ENCODE data around the gene CGREF1. TPM values are rescaled to one million over a fixed set of nuclear protein-coding genes. Genes with fewer than 3 reads are reported as not detected.
"Not testable (repeated sequence)": the region's sequence is repeated elsewhere in the genome, so short reads cannot be mapped to it uniquely, and the experiment has no call there.

CGREF1 gene
- total and polyA plus RNA-seq, 7 experiments from 2014 or later = 0.34 to 3.5 (median 0.52) TPM; not detected in 1

GRCh38 chr2:27075566-27075871 lies 43.4 kb downstream of the CGREF1 start:
- ATAC-seq; H3K9me3 ChIP-seq (ENCODE audit: control insufficient read depth in 2 of 3, low read length in 3 of 3); H3K9me3 Mint-ChIP-seq; DNase-seq; H3K27me3 Mint-ChIP-seq; H3K36me3 Mint-ChIP-seq; CTCF ChIA-PET; H3K36me3 ChIP-seq (ENCODE audit: control insufficient read depth in 2 of 3, insufficient read depth in 3 of 3, low read length in 3 of 3); H3K27me3 ChIP-seq (ENCODE audit: control insufficient read depth in 2 of 2, insufficient read depth in 2 of 2, low read length in 2 of 2); H3K4me3 ChIP-seq (ENCODE audit: low read length): not testable (repeated sequence)
- Mint-ChIP-seq H3K4me3 (peak overlapping the region; percentile 48 to 84 (median 62)), H3K4me1 (peaks cover 33 to 64% (median 60%) of the 10 kb centered on the region in 7 donors), H3K27ac (peak overlapping the region; percentile 63 to 95 (median 82))
- H3K4me1 ChIP-seq (ENCODE audit: control insufficient read depth in 2 of 2, insufficient read depth in 2 of 2, low read length in 2 of 2) = peaks cover 19 to 24% of the 10 kb centered on the region in 2 donors
- POLR2A ChIA-PET = interaction anchor here (6.1 to 11.3 kb wide), 2 partner anchors 10 to 23 kb away, joined by 134 to 216 read pairs; partner anchors contain the start of genes AGBL5 and KHK
- peak overlapping the region; percentile 44 for H3K27ac ChIP-seq (ENCODE audit: low read depth, low read length)
- intact Hi-C loops (cut with micrococcal nuclease) = loop anchor here (1.0 to 10.0 kb wide), 3 partner anchors 24 to 1679 kb away; partner anchors contain the start of genes AGBL5 (in 1 of the 2), CCDC121 (in 1 of the 2), GPN1 (in 1 of the 2) and PPP1CB (in 1 of the 2)

GRCh38 chr2:27074738-27075565 lies 44.0 kb downstream of the CGREF1 start:
- peaks cover 25 to 30% of the 10 kb centered on the region in 2 donors for H3K4me1 ChIP-seq (ENCODE audit: control insufficient read depth in 2 of 2, insufficient read depth in 2 of 2, low read length in 2 of 2)
- no peak overlapping the region for H3K4me3 ChIP-seq (ENCODE audit: low read length)
- intact Hi-C loops (cut with micrococcal nuclease) = loop anchor here (1.0 to 10.0 kb wide), 6 partner anchors 24 to 1680 kb away; partner anchors contain the start of genes PPP1CB (in 2 of the 2), AGBL5 (in 1 of the 2), ASXL2 (in 1 of the 2) and CCDC121 (in 1 of the 2)

GRCh38 chr2:27073782-27074181 lies 45.1 kb downstream of the CGREF1 start:
- Histone ChIP-seq H3K4me1 (ENCODE audit: control insufficient read depth in 2 of 2, insufficient read depth in 2 of 2, low read length in 2 of 2) (peaks cover 29 to 40% of the 10 kb centered on the region in 2 donors), H3K27me3 (ENCODE audit: control insufficient read depth in 2 of 2, insufficient read depth in 2 of 2, low read length in 2 of 2) (no peaks in the 10 kb centered on the region), H3K36me3 (ENCODE audit: control insufficient read depth in 2 of 3, insufficient read depth in 3 of 3, low read length in 3 of 3) (peaks cover 0 to 22% (median 0%) of the 10 kb centered on the region in 3 experiments), H3K4me3 (ENCODE audit: low read length) (no peak overlapping the region), H3K9me3 (ENCODE audit: control insufficient read depth in 2 of 3, low read length in 3 of 3) (no peaks in the 10 kb centered on the region), H3K27ac (ENCODE audit: low read depth, low read length) (peak overlapping the region; percentile 11)
- ATAC-seq (no peak), DNase-seq (no peak)
- CTCF ChIA-PET = interaction anchor here (1.1 to 2.3 kb wide), 2 partner anchors 14 to 23 kb away, joined by 4 to 6 read pairs; partner anchors contain the start of genes AGBL5 and KHK
- Mint-ChIP-seq H3K4me1 (peaks cover 50 to 77% (median 73%) of the 10 kb centered on the region in 7 donors), H3K27me3 (no peaks in the 10 kb centered on the region), H3K9me3 (no peaks in the 10 kb centered on the region), H3K36me3 (peaks cover 0 to 13% (median 6%) of the 10 kb centered on the region in 5 donors), H3K4me3 (peak overlapping the region in 6 of 10 donors; percentile 5 to 56 (median 30)), H3K27ac (peak overlapping the region; percentile 31 to 90 (median 62))
- POLR2A ChIA-PET = interaction anchor here (0.7 to 11.3 kb wide), 3 partner anchors 11 to 36 kb away, joined by 4 to 216 read pairs (median 134); partner anchors contain the start of genes AGBL5 and KHK
- intact Hi-C loops (cut with micrococcal nuclease) = loop anchor here (5.0 to 10.0 kb wide), 5 partner anchors 284 to 1681 kb away; partner anchors contain the start of genes PPP1CB (in 2 of the 2), ASXL2 (in 1 of the 2), CCDC121 (in 1 of the 2) and GPN1 (in 1 of the 2)

More at GRCh38 chr2:27074738-27075565, 44.0 kb downstream of the CGREF1 start:
- Histone ChIP-seq H3K9me3 (ENCODE audit: control insufficient read depth in 2 of 3, low read length in 3 of 3) (no peaks in the 10 kb centered on the region), H3K27ac (ENCODE audit: low read depth, low read length) (peak overlapping the region; percentile 44), H3K36me3 (ENCODE audit: control insufficient read depth in 2 of 3, insufficient read depth in 3 of 3, low read length in 3 of 3) (peaks cover 0 to 11% (median 0%) of the 10 kb centered on the region in 3 experiments), H3K27me3 (ENCODE audit: control insufficient read depth in 2 of 2, insufficient read depth in 2 of 2, low read length in 2 of 2) (no peaks in the 10 kb centered on the region)
- Mint-ChIP-seq H3K36me3 (peaks cover 0 to 11% (median 1%) of the 10 kb centered on the region in 5 donors), H3K4me3 (peak overlapping the region; percentile 48 to 84 (median 62)), H3K27ac (peak overlapping the region; percentile 63 to 95 (median 82)), H3K9me3 (no peaks in the 10 kb centered on the region), H3K27me3 (no peaks in the 10 kb centered on the region), H3K4me1 (peaks cover 39 to 66% (median 62%) of the 10 kb centered on the region in 7 donors)
- POLR2A ChIA-PET = interaction anchor here (6.1 to 11.3 kb wide), 2 partner anchors 10 to 22 kb away, joined by 134 to 216 read pairs; partner anchors contain the start of genes AGBL5 and KHK
- CTCF ChIA-PET = interaction anchor here (0.8 to 2.3 kb wide), 3 partner anchors 12 to 27 kb away, joined by 3 to 6 read pairs (median 4); partner anchors contain the start of genes AGBL5 and KHK
- DNase-seq = peak in 8 of 9 donors; percentile 47 to 69 (median 62)
- no peak for ATAC-seq

GRCh38 chr2:27072920-27073319 lies 46.0 kb downstream of the CGREF1 start:
- peak overlapping the region; percentile 73 to 97 (median 82) for H3K4me3 Mint-ChIP-seq
- Histone ChIP-seq H3K36me3 (ENCODE audit: control insufficient read depth in 2 of 3, insufficient read depth in 3 of 3, low read length in 3 of 3) (peaks cover 0 to 31% (median 0%) of the 10 kb centered on the region in 3 experiments), H3K27me3 (ENCODE audit: control insufficient read depth in 2 of 2, insufficient read depth in 2 of 2, low read length in 2 of 2) (no peaks in the 10 kb centered on the region), H3K4me1 (ENCODE audit: control insufficient read depth in 2 of 2, insufficient read depth in 2 of 2, low read length in 2 of 2) (peaks cover 29 to 41% of the 10 kb centered on the region in 2 donors), H3K9me3 (ENCODE audit: control insufficient read depth in 2 of 3, low read length in 3 of 3) (no peaks in the 10 kb centered on the region), H3K4me3 (ENCODE audit: low read length) (no peak overlapping the region), H3K27ac (ENCODE audit: low read depth, low read length) (no peak overlapping the region)
- H3K27ac Mint-ChIP-seq = peak overlapping the region; percentile 38 to 89 (median 84)
- CTCF ChIA-PET = interaction anchor here (0.6 to 2.3 kb wide), 3 partner anchors 14 to 1420 kb away, joined by 3 to 6 read pairs (median 3); partner anchors contain the start of genes AGBL5 and KHK
- POLR2A ChIA-PET = interaction anchor here (1.0 to 11.3 kb wide), 6 partner anchors 12 to 250 kb away, joined by 3 to 216 read pairs (median 24); partner anchors contain the start of genes ABHD1, AGBL5, ATRAID and KHK
- ATAC-seq (no peak), DNase-seq (no peak)
- peaks cover 58 to 86% (median 82%) of the 10 kb centered on the region in 7 donors for H3K4me1 Mint-ChIP-seq
- intact Hi-C loops (cut with micrococcal nuclease) = loop anchor here (5.0 to 10.0 kb wide), 5 partner anchors 284 to 1682 kb away; partner anchors contain the start of genes PPP1CB (in 2 of the 2), ASXL2 (in 1 of the 2), CCDC121 (in 1 of the 2) and GPN1 (in 1 of the 2)
- peaks cover 0 to 14% (median 6%) of the 10 kb centered on the region in 5 donors for H3K36me3 Mint-ChIP-seq
- H3K9me3 Mint-ChIP-seq = no peaks in the 10 kb centered on the region
- H3K27me3 Mint-ChIP-seq = no peaks in the 10 kb centered on the region

GRCh38 chr2:27071990-27072830 lies 46.7 kb downstream of the CGREF1 start:
- H3K9me3 ChIP-seq (ENCODE audit: control insufficient read depth in 2 of 3, low read length in 3 of 3) = no peaks in the 10 kb centered on the region
- no peaks in the 10 kb centered on the region for H3K9me3 Mint-ChIP-seq
- CTCF ChIA-PET = interaction anchor here (0.6 to 1.8 kb wide), 5 partner anchors 10 to 1419 kb away, joined by 3 to 6 read pairs (median 4); partner anchors contain the start of gene AGBL5
- H3K27ac Mint-ChIP-seq = peak overlapping the region; percentile 38 to 92 (median 87)
- peak overlapping the region; percentile 83 for H3K4me3 ChIP-seq (ENCODE audit: low read length)
- peaks cover 0 to 38% (median 0%) of the 10 kb centered on the region in 3 experiments for H3K36me3 ChIP-seq (ENCODE audit: control insufficient read depth in 2 of 3, insufficient read depth in 3 of 3, low read length in 3 of 3)
- peaks cover 29 to 41% of the 10 kb centered on the region in 2 donors for H3K4me1 ChIP-seq (ENCODE audit: control insufficient read depth in 2 of 2, insufficient read depth in 2 of 2, low read length in 2 of 2)
- ATAC-seq (no peak), DNase-seq (peak in 1 of 9 donors; percentile 64)
- H3K27ac ChIP-seq (ENCODE audit: low read depth, low read length) = peak overlapping the region; percentile 97
- no peaks in the 10 kb centered on the region for H3K27me3 Mint-ChIP-seq
- intact Hi-C loops (cut with micrococcal nuclease) = loop anchor here (1.0 to 10.0 kb wide), 14 partner anchors 9 to 1683 kb away; partner anchors contain the start of genes AGBL5 (in 2 of the 2), CCDC121 (in 2 of the 2), EIF2B4 (in 2 of the 2) and GPN1 (in 2 of the 2)
- H3K4me1 Mint-ChIP-seq = peaks cover 61 to 90% (median 82%) of the 10 kb centered on the region in 7 donors
- POLR2A ChIA-PET = interaction anchor here (0.9 to 11.3 kb wide), 15 partner anchors 12 to 338 kb away, joined by 3 to 216 read pairs (median 4); partner anchors contain the start of genes ABHD1, AGBL5, ATRAID and KHK
- peaks cover 0 to 16% (median 6%) of the 10 kb centered on the region in 5 donors for H3K36me3 Mint-ChIP-seq
- H3K27me3 ChIP-seq (ENCODE audit: control insufficient read depth in 2 of 2, insufficient read depth in 2 of 2, low read length in 2 of 2) = no peaks in the 10 kb centered on the region
- peak overlapping the region; percentile 73 to 97 (median 82) for H3K4me3 Mint-ChIP-seq

All from naive thymus-derived CD4-positive, alpha-beta T cell (primary cell).